Hepatocyte (in vitro differentiated cells): Measurements from ENCODE around the gene PRR23E.

Source experiments
- EZH2 ChIP-seq: fragments of 200-600 bp; sonication (generic); IDR thresholded peaks from 2 replicates; pipeline ENCODE4 v1.6.1; 2016; ENCODE audit warnings: antibody characterized with exemption, mild to moderate bottlenecking, borderline replicate concordance
- EZH2phosphoT487 ChIP-seq: fragments of 200-600 bp; sonication (generic); IDR thresholded peaks from one replicate; pipeline ENCODE4 v1.6.1; 2018; ENCODE audit warnings: antibody characterized with exemption, mild to moderate bottlenecking, low read depth, moderate library complexity; ENCODE audit not compliant: unreplicated experiment, severe bottlenecking
- TF ChIP-seq, protein P1 (sequence below): fragments of 200-600 bp; sonication (generic); IDR thresholded peaks from 2 replicates; pipeline ENCODE4 v1.5.1; 2016; ENCODE audit warnings: antibody characterized with exemption, mild to moderate bottlenecking; ENCODE audit not compliant: poor library complexity

DNA sequence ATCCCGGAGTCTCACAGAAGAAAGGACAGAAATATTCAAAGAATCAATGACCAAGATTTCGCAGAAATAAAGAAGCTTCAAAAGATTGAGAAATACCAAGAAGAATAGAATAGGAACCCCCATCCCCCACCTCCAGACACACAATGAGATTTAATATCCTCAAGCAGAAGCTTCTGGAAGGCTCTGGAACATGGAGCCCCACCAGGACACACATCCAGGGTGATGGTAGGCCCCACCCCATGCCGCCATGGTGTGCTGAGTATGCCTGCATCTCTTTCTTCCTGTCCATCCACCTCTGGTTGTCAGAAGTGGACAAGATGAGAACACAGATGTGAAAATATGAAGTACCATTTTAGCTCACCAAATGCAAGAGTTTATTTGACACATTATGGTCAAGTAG, 19.3 kb downstream of the PRR23E start:
- TF ChIP-seq, protein P1, sequence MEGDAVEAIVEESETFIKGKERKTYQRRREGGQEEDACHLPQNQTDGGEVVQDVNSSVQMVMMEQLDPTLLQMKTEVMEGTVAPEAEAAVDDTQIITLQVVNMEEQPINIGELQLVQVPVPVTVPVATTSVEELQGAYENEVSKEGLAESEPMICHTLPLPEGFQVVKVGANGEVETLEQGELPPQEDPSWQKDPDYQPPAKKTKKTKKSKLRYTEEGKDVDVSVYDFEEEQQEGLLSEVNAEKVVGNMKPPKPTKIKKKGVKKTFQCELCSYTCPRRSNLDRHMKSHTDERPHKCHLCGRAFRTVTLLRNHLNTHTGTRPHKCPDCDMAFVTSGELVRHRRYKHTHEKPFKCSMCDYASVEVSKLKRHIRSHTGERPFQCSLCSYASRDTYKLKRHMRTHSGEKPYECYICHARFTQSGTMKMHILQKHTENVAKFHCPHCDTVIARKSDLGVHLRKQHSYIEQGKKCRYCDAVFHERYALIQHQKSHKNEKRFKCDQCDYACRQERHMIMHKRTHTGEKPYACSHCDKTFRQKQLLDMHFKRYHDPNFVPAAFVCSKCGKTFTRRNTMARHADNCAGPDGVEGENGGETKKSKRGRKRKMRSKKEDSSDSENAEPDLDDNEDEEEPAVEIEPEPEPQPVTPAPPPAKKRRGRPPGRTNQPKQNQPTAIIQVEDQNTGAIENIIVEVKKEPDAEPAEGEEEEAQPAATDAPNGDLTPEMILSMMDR: no peak
- no peak for TF ChIP-seq EZH2
- TF ChIP-seq EZH2phosphoT487: no peak
